Neuron (in vitro differentiated cells): ENCODE data around the gene GRB2.
A peak's percentile ranks its signal among the peaks of the same experiment; 100 is the strongest.

ENCODE experiments used
- H2AFZ ChIP-seq: one replicate; pipeline ENCODE4 v1.6.1; 2013; ENCODE audit warnings: low read depth, mild to moderate bottlenecking, inconsistent platforms, low read length, moderate library complexity
- H3K27me3 ChIP-seq: one replicate; pipeline ENCODE4 v1.6.1; 2013; ENCODE audit warnings: low read length; ENCODE audit not compliant: insufficient read depth
- H3K36me3 ChIP-seq: one replicate; pipeline ENCODE4 v1.6.1; 2013; ENCODE audit warnings: low read length; ENCODE audit not compliant: insufficient read depth
- H3K4me1 ChIP-seq: one replicate; pipeline ENCODE4 v1.6.1; 2013; ENCODE audit warnings: low read length; ENCODE audit not compliant: insufficient read depth
- H3K4me3 ChIP-seq: 2 replicates; pipeline ENCODE4 v1.5.1; 2013; ENCODE audit warnings: mild to moderate bottlenecking, low read length, moderate library complexity
- H3K9me3 ChIP-seq: one replicate; pipeline ENCODE4 v1.6.1; 2013; ENCODE audit warnings: low read length

The GRB2 gene

GRCh38 chr17:75433218-75433783, 27.8 kb upstream of the GRB2 start:
- Histone ChIP-seq H3K27me3 (no peaks in the 10 kb centered on the region), H3K36me3 (no peaks in the 10 kb centered on the region), H3K4me1 (peaks cover 19% of the 10 kb centered on the region), H3K9me3 (no peaks in the 10 kb centered on the region), H3K4me3 (no peak overlapping the region), H2AFZ (no peak overlapping the region)

DNA sequence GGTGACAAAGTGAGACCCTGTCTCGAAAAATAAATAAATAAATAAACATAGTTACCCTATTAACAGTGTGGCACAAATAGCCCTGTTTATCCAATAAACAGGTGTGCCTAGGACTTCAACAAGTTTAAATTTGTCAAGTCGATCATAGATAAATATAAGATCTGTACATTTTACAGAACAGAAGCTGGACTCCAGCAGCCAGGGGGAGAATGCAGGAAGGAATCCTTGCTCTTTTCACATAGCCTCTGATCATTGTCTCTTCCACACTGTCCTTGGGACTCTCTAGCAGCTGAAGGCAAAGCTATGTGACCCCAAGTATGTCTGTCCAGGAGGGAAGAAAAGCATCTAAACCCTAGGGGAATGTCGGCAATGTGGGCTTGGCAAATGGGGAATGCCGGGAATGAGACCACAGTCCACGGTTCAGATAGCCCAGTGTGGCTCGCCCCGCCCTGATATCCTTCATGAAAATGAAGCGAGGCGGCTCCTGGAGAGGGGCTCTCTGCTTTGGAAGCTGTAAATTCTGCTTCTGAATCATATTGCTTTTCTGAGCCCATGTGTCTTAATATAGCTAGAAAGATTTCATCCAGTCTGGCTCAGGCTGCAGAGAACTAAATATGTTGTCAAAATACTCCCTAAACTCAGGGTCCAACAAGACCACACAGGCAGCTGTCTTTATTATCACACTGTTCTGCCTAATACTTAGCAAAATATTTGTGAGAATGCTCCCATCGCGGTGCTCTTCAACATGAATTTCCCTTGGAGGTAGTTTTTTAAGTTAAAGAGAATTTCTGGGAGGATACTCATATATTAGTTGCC, 24.9 kb upstream of the GRB2 start:
- no peaks in the 10 kb centered on the region for H3K9me3 ChIP-seq
- H2AFZ ChIP-seq, result peak overlapping the region; percentile 50
- no peaks in the 10 kb centered on the region for H3K36me3 ChIP-seq
- H3K4me3 ChIP-seq, result peak overlapping the region; percentile 22
- peaks cover 22% of the 10 kb centered on the region for H3K4me1 ChIP-seq
- H3K27me3 ChIP-seq, result no peaks in the 10 kb centered on the region

DNA sequence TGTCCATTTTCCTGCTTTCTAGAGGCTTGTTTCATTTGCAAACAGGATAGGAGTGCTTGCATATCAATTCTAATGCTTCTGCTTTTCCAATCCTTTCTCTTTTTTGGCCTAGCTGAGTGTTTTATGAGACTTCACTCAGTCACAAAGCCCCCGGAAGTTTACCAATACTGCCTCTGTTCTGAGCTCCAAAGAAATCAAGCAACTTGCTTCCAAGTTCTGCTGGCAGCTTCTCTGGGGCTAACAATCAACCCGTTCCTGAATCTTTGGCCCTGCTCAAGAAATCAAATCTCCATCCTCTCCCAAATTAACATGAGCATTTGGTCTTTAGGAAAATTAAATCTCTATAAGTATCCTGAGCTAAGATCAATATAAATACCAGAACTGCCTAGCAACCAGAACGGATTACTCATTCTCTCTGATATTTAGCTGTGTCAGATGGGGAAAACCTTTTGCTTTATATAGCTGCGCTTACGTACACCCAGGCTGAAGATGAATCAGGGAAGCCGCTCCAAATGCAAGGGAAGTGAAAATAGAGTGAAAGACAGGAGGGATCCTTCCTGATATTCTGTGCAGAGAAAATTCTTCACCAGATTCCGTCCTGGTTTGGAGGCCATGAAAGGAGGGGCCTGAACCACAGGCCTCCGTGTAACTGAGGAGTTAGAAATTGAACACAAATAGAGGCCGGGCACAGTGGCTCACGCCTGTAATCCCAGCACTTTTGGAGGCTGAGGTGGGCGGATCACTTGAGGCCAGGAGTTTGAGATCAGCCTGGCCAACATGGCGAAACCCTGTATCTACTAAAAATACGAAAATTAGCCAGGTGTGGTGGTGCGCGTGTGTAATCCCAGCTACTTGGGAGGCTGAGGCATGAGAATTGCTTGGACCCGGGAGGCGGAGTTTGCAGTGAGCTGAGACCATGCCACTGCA, 23.3 kb upstream of the GRB2 start:
- Histone ChIP-seq H3K4me1 (peaks cover 22% of the 10 kb centered on the region), H3K27me3 (no peaks in the 10 kb centered on the region), H2AFZ (no peak overlapping the region), H3K36me3 (no peaks in the 10 kb centered on the region), H3K9me3 (no peaks in the 10 kb centered on the region), H3K4me3 (no peak overlapping the region)

DNA sequence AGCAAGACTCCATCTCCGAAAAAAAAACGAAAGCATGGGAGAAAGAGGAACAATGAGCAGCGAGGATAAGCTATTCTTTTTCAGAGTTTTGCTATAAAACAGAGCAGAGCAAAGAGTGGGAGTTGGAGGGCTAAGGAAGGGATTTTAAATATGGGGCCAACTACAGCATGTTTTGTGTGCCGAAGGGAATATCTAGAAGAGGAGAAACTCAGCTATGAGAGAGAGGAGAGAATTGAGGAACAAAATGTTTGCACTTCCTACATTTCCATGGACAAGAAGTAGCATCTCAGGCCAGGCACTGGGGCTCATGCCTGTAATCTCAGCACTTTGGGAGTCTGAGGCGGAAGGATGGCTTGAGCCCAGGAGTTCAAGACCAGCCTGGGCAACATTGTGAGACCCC, 13.1 kb upstream of the GRB2 start:
- Histone ChIP-seq H2AFZ (no peak overlapping the region), H3K4me3 (no peak overlapping the region), H3K4me1 (no peaks in the 10 kb centered on the region), H3K36me3 (no peaks in the 10 kb centered on the region), H3K9me3 (no peaks in the 10 kb centered on the region), H3K27me3 (no peaks in the 10 kb centered on the region)

- H3K27me3 ChIP-seq, result no peaks in the 10 kb centered on the region
- no peak overlapping the region for H2AFZ ChIP-seq
- H3K4me3 ChIP-seq, result no peak overlapping the region
- H3K9me3 ChIP-seq, result no peaks in the 10 kb centered on the region
- no peaks in the 10 kb centered on the region for H3K36me3 ChIP-seq
- H3K4me1 ChIP-seq, result peaks cover 4% of the 10 kb centered on the region
Observed at GRCh38 chr17:75417054-75417580, 11.6 kb upstream of the GRB2 start.

GRCh38 chr17:75416006-75416405, 10.5 kb upstream of the GRB2 start:
- Histone ChIP-seq H3K27me3 (no peaks in the 10 kb centered on the region), H3K9me3 (no peaks in the 10 kb centered on the region), H2AFZ (no peak overlapping the region), H3K36me3 (no peaks in the 10 kb centered on the region), H3K4me1 (peaks cover 4% of the 10 kb centered on the region), H3K4me3 (no peak overlapping the region)

DNA sequence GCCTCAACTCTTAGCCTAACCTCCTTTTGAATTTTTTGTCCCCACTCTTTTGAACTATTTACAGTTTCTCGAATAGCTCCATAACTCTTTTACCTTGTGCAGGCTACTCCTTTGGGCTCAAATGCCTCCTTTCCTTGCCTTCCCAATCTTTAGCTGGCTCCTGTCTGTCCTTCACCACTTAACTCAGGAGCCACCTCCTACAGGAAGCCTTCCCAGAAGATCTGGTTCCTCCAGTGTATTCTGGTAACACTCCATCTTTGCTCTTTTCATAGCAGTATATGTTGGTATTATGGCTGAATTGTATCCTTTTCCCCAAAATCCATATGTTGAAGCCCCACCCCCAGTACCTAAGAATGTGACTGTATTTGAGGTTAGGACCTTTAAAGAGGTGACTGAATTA, 9.0 kb upstream of the GRB2 start:
- H3K4me1 ChIP-seq, result peaks cover 4% of the 10 kb centered on the region
- H3K4me3 ChIP-seq, result no peak overlapping the region
- H3K27me3 ChIP-seq, result no peaks in the 10 kb centered on the region

DNA sequence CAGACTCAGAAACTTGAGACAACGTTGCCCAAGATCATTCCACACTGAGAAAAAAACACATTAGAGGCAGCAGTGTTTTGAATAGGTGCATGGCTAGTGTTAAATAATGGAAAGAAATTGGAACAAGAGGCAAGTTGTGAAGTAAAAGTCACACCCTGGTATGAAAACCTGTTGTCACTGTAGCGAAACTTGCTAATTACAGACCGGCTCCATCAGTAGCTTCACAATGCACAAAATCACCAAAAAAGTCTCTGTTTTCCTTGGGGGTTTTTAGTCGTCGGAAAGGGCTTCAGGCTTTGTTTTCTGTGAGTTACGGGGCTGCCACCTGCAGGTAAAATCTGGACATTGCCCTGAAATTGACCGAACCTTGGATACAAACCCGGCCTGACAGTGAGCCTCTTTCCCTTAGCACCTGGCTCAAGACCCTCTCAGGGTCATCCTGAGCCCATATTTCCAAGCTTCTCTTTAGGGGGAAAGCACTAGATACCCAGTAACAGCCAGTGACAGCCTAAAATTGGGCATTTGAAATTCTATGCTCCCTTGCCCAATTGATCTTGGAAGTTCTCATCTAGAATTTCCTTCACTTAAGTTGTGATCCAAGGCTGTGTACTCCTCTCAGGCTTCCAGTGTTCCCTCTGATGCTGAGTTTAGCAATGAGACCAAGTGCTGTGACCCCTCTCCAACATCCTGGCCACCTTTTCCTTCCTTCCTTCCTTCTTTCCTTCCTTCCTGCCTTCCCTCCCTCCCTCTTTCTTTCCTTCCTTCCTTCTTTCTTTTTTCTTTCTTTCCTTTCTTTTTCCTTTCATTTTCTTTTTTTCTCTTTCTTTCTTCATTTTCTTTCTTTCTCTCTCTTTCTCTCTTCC, 7.2 kb upstream of the GRB2 start:
- H3K36me3 ChIP-seq, result no peaks in the 10 kb centered on the region
- peaks cover 4% of the 10 kb centered on the region for H3K4me1 ChIP-seq
- H3K27me3 ChIP-seq, result no peaks in the 10 kb centered on the region
- no peaks in the 10 kb centered on the region for H3K9me3 ChIP-seq
- H3K4me3 ChIP-seq, result peak overlapping the region; percentile 25
- H2AFZ ChIP-seq, result peak overlapping the region; percentile 57

More for the DNA sequence above, 9.0 kb upstream of the GRB2 start:
- H3K9me3 ChIP-seq, result no peaks in the 10 kb centered on the region
- H2AFZ ChIP-seq, result no peak overlapping the region
- H3K36me3 ChIP-seq, result no peaks in the 10 kb centered on the region

DNA sequence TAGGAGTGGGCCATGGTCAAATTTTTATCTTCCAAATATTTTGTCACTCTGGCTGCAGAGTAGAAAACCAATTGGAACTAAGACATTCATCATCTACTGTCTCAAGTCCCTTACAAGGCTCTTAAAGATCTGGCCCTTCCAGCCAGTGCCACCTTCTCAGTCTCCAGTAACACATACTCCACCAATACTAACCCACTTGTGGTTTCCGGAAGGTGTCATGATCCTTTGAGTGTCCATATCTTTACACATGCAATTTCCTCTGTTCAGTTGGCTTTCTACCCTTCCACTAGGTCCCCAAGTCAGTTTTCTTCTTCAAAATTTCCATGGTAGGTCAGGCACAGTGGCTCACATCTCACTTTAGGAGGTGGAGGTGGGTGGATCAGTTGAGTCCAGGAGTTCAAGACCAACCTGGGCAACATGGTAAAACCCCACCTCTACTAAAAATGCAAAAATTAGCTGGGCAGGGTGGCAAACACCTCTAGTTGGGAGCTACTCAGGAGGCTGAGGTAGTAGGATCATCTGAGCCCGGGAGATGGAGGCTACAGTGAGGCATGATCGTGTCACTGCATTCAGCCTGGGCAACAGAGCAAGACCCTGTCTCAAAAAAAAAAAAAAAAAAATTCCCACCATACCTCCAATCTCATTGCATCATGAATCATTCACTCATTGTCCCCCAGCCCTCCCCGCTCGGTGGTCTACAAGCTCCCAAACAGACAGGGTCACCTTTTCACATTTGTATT, 6.0 kb upstream of the GRB2 start:
- Histone ChIP-seq H3K27me3 (no peaks in the 10 kb centered on the region), H3K4me3 (no peak overlapping the region), H3K36me3 (no peaks in the 10 kb centered on the region), H3K4me1 (peaks cover 6% of the 10 kb centered on the region), H3K9me3 (no peaks in the 10 kb centered on the region), H2AFZ (no peak overlapping the region)

DNA sequence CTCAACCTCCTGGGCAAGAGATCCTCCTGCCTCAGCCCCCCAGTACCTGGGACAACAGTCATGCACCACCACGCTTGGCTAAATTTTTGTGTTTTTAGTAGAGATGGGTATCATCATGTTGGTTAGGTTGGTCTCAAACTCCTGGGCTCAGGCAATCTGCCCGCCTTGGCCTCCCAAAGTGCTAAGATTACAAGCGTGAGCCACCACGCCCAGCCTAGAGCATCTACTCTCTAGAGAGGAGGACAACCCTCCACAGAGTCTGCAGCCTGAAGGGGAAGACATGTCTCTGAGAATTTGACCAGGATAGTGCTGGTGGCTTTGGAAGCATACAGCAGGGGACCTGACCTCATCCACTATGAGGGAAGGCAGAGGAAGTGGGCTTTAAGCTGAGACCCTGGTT, 4.7 kb upstream of the GRB2 start:
- Histone ChIP-seq H3K4me3 (no peak overlapping the region), H2AFZ (no peak overlapping the region), H3K36me3 (no peaks in the 10 kb centered on the region), H3K9me3 (no peaks in the 10 kb centered on the region), H3K27me3 (no peaks in the 10 kb centered on the region), H3K4me1 (peaks cover 14% of the 10 kb centered on the region)

GRCh38 chr17:75407655-75408352, 2.3 kb upstream of the GRB2 start:
- H2AFZ ChIP-seq, result no peak overlapping the region
- peaks cover 14% of the 10 kb centered on the region for H3K4me1 ChIP-seq
- H3K9me3 ChIP-seq, result no peaks in the 10 kb centered on the region
- no peaks in the 10 kb centered on the region for H3K27me3 ChIP-seq
- no peaks in the 10 kb centered on the region for H3K36me3 ChIP-seq
- H3K4me3 ChIP-seq, result no peak overlapping the region
